MM.1S (cell line): Measurements from ENCODE around the gene DBF4.

Source experiments
- DNase-seq: peaks from one replicate; pipeline ENCODE4 v3.0.0-alpha.2; 2015
- H2AFZ ChIP-seq: fragments of 300-600 bp; sonication (generic); 2 replicates; pipeline ENCODE4 v1.6.0; 2016; ENCODE audit warnings: antibody characterized with exemption, low read length
- H3F3A ChIP-seq: fragments of 300-600 bp; sonication (generic); 2 replicates; pipeline ENCODE4 v1.6.1; 2016; ENCODE audit warnings: mild to moderate bottlenecking, antibody characterized with exemption, low read length, moderate library complexity, mixed read lengths; ENCODE audit not compliant: insufficient read depth
- H3K27ac ChIP-seq: fragments of 300-600 bp; sonication (generic); 2 replicates; pipeline ENCODE4 v1.5.1; 2016; ENCODE audit warnings: mild to moderate bottlenecking, low read length
- H3K27me3 ChIP-seq: fragments of 300-600 bp; sonication (generic); replicated peaks from 2 replicates; pipeline ENCODE4 v1.6.0; 2016; ENCODE audit warnings: low read length; ENCODE audit not compliant: insufficient read depth
- H3K36me3 ChIP-seq: fragments of 300-600 bp; sonication (generic); replicated peaks from 2 replicates; pipeline ENCODE4 v1.6.1; 2016; ENCODE audit warnings: mild to moderate bottlenecking, low read length, mixed read lengths; ENCODE audit not compliant: insufficient read depth
- H3K4me1 ChIP-seq: fragments of 300-600 bp; sonication (generic); 2 replicates; pipeline ENCODE4 v1.6.1; 2016; ENCODE audit warnings: low read length, mixed read lengths
- H3K4me2 ChIP-seq: fragments of 300-600 bp; sonication (generic); 2 replicates; pipeline ENCODE4 v1.6.0; 2016; ENCODE audit warnings: low read depth, low read length
- H3K4me3 ChIP-seq: fragments of 300-600 bp; sonication (generic); 2 replicates; pipeline ENCODE4 v1.5.1; 2016; ENCODE audit warnings: low read length, mixed read lengths
- H3K79me2 ChIP-seq: fragments of 300-600 bp; sonication (generic); 2 replicates; pipeline ENCODE4 v1.6.1; 2016; ENCODE audit warnings: mixed run types, low read length, mixed read lengths
- H3K9ac ChIP-seq: fragments of 300-600 bp; sonication (generic); 2 replicates; pipeline ENCODE4 v1.6.1; 2016; ENCODE audit warnings: low read length, mixed read lengths
- H3K9me2 ChIP-seq: fragments of 300-600 bp; sonication (generic); replicated peaks from 2 replicates; pipeline ENCODE4 v1.6.1; 2016; ENCODE audit warnings: mild to moderate bottlenecking, low read length, mixed read lengths; ENCODE audit not compliant: insufficient read depth
- H3K9me3 ChIP-seq: fragments of 300-600 bp; sonication (generic); replicated peaks from 2 replicates; pipeline ENCODE4 v1.6.1; 2016; ENCODE audit warnings: mild to moderate bottlenecking, low read length, mixed read lengths; ENCODE audit not compliant: insufficient read depth
- H4K20me1 ChIP-seq: fragments of 300-600 bp; sonication (generic); 2 replicates; pipeline ENCODE4 v1.6.1; 2016; ENCODE audit warnings: mild to moderate bottlenecking, low read length, moderate library complexity, mixed read lengths; ENCODE audit not compliant: insufficient read depth
- EZH2 ChIP-seq: fragments of 300-600 bp; sonication (generic); optimal IDR thresholded peaks from 2 replicates; pipeline ENCODE3; 2017; ENCODE audit warnings: low read depth, mild to moderate bottlenecking, antibody characterized with exemption, low read length, mixed read lengths
- EZH2phosphoT487 ChIP-seq: fragments of 300-600 bp; sonication (generic); IDR thresholded peaks from 2 replicates; pipeline ENCODE4 v1.6.1; 2018; ENCODE audit warnings: antibody characterized with exemption, low read length
- TF ChIP-seq, protein P1 (sequence below): fragments of 300-600 bp; sonication (generic); IDR thresholded peaks from 2 replicates; pipeline ENCODE4 v1.5.1; 2016; ENCODE audit warnings: antibody characterized with exemption, low read length, mixed read lengths

The DBF4 gene

DNA sequence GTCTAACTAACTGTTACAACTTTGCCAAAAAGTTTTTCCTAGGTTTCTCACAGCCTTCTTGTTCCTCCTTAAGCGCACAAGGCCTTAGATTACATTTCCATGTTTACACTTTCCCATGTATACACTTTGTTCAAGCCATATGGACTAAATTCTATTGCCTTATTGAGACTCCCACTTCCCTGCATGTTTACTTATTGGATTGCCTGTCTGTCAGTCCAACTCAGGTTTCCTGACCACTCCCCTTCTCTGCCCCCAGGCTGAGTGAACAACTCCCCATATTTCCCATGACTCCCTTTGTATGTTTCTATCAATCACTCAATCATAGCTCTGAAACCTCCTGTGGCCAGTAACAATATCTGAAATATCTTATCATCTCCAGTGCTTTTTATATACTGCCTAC lies 43.2 kb upstream of the DBF4 start:
- H3K4me3 ChIP-seq: no peak overlapping the region
- H3K27ac ChIP-seq: no peak overlapping the region
- H3K4me2 ChIP-seq: no peak overlapping the region
- no peak overlapping the region for H2AFZ ChIP-seq
- no peak for DNase-seq
- H3K4me1 ChIP-seq: 0 out of 2 replicates have a peak, but pooled peaks cover 1% of the 10 kb centered on the region
- no peak overlapping the region for H3K9ac ChIP-seq
- H3K9me3 ChIP-seq: no peaks in the 10 kb centered on the region
- no peaks in the 10 kb centered on the region for H4K20me1 ChIP-seq
- H3K36me3 ChIP-seq: peaks cover 3% of the 10 kb centered on the region; the same call in 1 of the 2 replicates
- H3F3A ChIP-seq: 0 out of 2 replicates have a peak, but pooled peaks cover 2% of the 10 kb centered on the region
- H3K9me2 ChIP-seq: no peaks in the 10 kb centered on the region
- TF ChIP-seq, protein P1, sequence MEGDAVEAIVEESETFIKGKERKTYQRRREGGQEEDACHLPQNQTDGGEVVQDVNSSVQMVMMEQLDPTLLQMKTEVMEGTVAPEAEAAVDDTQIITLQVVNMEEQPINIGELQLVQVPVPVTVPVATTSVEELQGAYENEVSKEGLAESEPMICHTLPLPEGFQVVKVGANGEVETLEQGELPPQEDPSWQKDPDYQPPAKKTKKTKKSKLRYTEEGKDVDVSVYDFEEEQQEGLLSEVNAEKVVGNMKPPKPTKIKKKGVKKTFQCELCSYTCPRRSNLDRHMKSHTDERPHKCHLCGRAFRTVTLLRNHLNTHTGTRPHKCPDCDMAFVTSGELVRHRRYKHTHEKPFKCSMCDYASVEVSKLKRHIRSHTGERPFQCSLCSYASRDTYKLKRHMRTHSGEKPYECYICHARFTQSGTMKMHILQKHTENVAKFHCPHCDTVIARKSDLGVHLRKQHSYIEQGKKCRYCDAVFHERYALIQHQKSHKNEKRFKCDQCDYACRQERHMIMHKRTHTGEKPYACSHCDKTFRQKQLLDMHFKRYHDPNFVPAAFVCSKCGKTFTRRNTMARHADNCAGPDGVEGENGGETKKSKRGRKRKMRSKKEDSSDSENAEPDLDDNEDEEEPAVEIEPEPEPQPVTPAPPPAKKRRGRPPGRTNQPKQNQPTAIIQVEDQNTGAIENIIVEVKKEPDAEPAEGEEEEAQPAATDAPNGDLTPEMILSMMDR: no peak
- TF ChIP-seq EZH2phosphoT487: no peak
- H3K79me2 ChIP-seq: no peaks in the 10 kb centered on the region
- no peaks in the 10 kb centered on the region for H3K27me3 ChIP-seq

DNA sequence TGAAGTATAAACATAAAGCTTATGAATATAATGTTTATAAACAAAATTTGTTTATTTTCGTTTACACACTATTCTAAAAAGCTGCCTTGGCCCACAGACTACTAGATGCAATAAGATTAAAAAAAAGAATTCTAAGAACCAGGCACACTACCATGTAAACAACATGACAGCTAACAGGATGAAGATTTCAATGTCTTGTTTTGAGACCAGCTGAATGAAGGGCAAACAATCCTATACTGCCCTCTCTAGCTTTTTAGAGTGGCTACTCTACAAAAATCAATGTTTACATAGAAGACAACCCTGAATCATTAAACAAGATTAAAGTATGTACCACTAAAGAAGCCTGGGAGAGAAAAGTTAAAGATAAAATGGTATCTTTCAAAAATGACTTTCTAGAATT lies 38.7 kb upstream of the DBF4 start:
- H3K79me2 ChIP-seq: no peaks in the 10 kb centered on the region
- no peaks in the 10 kb centered on the region for H3K27me3 ChIP-seq
- H3F3A ChIP-seq: 0 out of 2 replicates have a peak, but pooled peaks cover 9% of the 10 kb centered on the region
- H3K9me2 ChIP-seq: no peaks in the 10 kb centered on the region
- no peak overlapping the region for H3K9ac ChIP-seq
- DNase-seq: no peak
- no peak overlapping the region for H2AFZ ChIP-seq
- peaks cover 10% of the 10 kb centered on the region; the same call in 1 of the 2 replicates for H3K4me1 ChIP-seq
- TF ChIP-seq EZH2phosphoT487: no peak
- no peak for TF ChIP-seq EZH2
- TF ChIP-seq, protein P1: no peak
- H3K27ac ChIP-seq: no peak overlapping the region
- peaks cover 3% of the 10 kb centered on the region; the same call in 1 of the 2 replicates for H3K36me3 ChIP-seq
- no peaks in the 10 kb centered on the region for H4K20me1 ChIP-seq
- H3K4me2 ChIP-seq: no peak overlapping the region
- H3K4me3 ChIP-seq: no peak overlapping the region
- no peaks in the 10 kb centered on the region for H3K9me3 ChIP-seq

DNA sequence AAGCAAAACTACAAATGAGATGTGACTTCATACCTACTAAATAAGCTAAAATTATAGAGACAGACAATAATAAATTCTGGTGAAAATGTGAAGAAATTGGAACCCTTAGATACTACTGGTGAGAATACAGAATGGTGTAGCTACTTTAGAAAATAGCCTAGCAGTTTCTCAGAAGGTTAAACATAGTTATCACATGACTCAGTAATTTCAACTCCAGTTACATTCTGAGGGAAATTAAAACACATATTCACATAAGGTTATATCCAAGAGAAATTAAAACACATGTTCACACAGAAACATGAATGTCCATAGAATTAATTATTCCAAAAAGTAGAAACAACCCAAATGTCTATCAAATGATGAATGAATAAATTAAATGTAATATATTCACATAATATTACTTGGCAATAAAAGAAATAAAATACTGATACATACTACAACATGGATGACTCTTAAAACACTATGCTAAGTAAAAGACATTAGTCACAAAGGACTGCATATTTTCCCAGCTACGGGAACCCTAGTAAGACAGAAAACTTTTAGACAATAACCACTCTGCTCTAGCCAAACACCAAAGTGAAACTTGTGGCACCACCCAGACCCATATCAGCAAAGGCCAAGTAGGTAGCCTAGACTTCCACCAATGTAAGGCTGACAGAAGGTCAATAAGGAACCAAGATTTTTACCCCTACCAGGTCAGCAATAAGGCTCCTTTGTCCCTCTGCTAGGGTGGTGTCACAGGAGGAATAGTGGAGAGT lies 25.3 kb upstream of the DBF4 start:
- H2AFZ ChIP-seq: no peak overlapping the region
- no peaks in the 10 kb centered on the region for H3K4me1 ChIP-seq
- H3K4me2 ChIP-seq: no peak overlapping the region
- H3F3A ChIP-seq: no peaks in the 10 kb centered on the region
- TF ChIP-seq EZH2 (no peak), EZH2phosphoT487 (no peak)
- TF ChIP-seq, protein P1: no peak
- H3K4me3 ChIP-seq: no peak overlapping the region
- no peak for DNase-seq
- no peaks in the 10 kb centered on the region; the same call in 1 of the 2 replicates for H3K36me3 ChIP-seq
- H3K27me3 ChIP-seq: no peaks in the 10 kb centered on the region
- no peaks in the 10 kb centered on the region for H3K9me3 ChIP-seq
- no peaks in the 10 kb centered on the region for H3K79me2 ChIP-seq
- no peak overlapping the region for H3K27ac ChIP-seq
- no peaks in the 10 kb centered on the region for H3K9me2 ChIP-seq
- H3K9ac ChIP-seq: no peak overlapping the region
- no peaks in the 10 kb centered on the region for H4K20me1 ChIP-seq
